GM12872 (cell line): ENCODE results near the gene PRSS2.

Experiments
- CTCF ChIP-seq: IDR thresholded peaks from 3 replicates; pipeline ENCODE4 v1.5.1; 2011; ENCODE audit warnings: low read depth, mild to moderate bottlenecking, low read length, moderate library complexity; ENCODE audit not compliant: insufficient read depth

PRSS2 gene

DNA sequence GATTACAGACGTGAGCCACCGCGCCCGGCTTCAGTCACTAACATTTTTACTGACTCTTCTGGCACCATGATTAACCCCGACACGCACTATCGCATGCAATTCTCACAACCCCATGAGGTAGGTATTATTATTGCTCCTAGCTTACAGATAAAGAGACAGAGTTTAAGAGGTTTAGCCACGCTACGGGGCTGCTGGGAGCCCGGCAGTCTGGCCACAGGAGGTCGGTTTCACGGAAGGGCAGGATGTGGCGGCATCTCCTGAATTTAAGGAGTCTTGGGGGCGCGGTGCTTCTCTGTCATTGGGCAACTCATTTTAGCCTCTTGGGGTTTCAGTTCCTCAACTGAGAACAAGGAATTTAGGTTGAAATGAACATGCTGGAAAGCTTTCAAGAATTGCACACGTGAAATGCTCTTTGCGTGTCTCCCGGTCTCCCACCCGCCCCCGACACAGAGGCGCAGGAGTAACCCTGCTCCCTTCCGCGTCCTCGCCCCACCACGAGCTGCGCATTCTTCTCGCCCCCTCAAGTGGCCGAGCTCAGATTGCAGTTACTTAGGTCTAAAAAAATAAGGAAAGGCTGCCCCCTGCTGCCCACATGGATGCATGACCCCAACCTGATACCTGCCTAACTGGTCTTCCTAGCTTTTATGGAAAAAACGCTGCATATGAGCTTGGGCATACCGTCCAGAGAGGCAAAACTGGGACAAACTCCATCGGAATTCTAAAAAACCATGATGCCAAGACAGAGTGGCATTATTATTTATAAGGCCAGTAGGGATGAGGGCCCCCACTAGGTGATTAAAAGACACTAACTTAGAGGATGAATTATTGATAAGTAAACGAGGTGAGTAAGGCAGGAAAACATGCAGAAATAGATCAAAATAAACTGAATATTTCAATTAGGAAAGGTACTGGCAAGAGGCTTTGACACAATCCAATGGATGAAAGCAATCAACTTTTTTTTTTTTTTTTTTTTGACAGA, 12.4 kb downstream of the PRSS2 start:
- peak; percentile 91 for TF ChIP-seq CTCF

DNA sequence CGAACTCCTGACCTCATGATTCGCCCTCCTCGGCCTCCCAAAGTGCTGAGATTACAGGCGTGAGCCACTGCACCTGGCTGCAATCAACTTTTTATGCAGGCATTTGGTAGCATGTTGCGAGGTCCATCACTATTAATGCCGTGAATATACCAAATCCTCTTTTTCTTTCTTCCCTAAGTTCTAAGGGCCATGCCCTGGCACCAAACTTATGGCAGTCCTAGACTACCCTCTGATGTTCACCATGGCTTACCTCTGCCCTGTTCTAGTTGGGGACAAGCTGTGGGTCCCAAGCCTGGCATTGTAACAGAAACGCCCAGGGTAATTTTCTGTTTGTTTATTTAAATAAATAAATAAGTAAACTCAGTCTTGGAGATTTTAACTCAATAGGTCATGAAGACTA, 13.3 kb downstream of the PRSS2 start:
- TF ChIP-seq CTCF: no peak

- TF ChIP-seq CTCF: no peak
Observed at GRCh38 chr7:142784716-142785115, 13.9 kb downstream of the PRSS2 start.

DNA sequence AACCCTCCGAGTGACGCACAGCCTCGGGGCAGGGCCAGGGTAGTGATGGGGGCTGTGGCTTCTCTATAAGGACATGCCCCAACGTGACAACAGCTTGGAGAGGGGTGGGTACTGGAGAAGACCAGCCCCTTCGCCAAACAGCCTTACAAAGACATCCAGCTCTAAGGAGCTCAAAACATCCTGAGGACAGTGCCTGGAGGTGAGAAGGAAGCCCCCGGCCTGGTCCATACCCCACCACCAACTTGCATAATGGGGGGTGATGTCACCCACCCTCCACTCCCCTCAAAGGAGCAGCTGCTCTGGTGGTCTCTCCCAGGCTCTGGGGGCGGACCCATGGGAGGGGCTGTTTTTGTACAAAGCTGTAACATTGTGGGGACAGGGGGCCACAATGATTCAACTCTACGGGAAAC, 15.1 kb downstream of the PRSS2 start:
- TF ChIP-seq CTCF: no peak

GRCh38 chr7:142787034-142787768, 16.4 kb downstream of the PRSS2 start:
- TF ChIP-seq CTCF: no peak

GRCh38 chr7:142787783-142788182, 17.0 kb downstream of the PRSS2 start:
- no peak for TF ChIP-seq CTCF
